HL-60 (cell line): ENCODE measurements around the gene CFL2.
"Not testable (repeated sequence)": the region's sequence is repeated elsewhere in the genome, so short reads cannot be mapped to it uniquely, and the experiment has no call there.

Source experiments
- POLR2AphosphoS5 ChIP-seq: IDR thresholded peaks from 2 replicates; pipeline ENCODE4 v1.6.1; 2012; ENCODE audit warnings: low read depth
- TF ChIP-seq, protein P1 (sequence below): IDR thresholded peaks from one replicate; pipeline ENCODE4 v1.5.1; 2011; ENCODE audit warnings: low read length, control low read depth, inconsistent platforms; ENCODE audit not compliant: insufficient read depth

DNA sequence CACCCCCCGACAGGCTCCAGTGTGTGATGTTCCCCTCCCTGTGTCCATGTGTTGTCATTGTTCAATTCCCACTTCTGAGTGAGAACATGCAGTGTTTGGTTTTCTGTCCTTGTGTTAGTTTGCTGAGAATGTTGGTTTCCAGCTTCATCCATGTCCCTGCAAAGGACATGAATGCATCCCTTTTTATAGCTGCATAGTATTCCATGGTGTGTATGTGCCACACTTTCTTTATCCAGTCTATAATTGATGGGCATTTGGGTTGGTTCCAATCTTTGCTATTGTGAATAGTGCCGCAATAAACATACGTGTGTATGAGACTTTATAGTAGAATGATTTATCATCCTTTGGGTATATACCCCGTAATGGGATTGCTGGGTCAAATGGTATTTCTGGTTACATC, 22.7 kb upstream of the CFL2 start:
- not testable (repeated sequence) for TF ChIP-seq POLR2AphosphoS5
- TF ChIP-seq, protein P1, sequence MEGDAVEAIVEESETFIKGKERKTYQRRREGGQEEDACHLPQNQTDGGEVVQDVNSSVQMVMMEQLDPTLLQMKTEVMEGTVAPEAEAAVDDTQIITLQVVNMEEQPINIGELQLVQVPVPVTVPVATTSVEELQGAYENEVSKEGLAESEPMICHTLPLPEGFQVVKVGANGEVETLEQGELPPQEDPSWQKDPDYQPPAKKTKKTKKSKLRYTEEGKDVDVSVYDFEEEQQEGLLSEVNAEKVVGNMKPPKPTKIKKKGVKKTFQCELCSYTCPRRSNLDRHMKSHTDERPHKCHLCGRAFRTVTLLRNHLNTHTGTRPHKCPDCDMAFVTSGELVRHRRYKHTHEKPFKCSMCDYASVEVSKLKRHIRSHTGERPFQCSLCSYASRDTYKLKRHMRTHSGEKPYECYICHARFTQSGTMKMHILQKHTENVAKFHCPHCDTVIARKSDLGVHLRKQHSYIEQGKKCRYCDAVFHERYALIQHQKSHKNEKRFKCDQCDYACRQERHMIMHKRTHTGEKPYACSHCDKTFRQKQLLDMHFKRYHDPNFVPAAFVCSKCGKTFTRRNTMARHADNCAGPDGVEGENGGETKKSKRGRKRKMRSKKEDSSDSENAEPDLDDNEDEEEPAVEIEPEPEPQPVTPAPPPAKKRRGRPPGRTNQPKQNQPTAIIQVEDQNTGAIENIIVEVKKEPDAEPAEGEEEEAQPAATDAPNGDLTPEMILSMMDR, result not testable (repeated sequence)
